Natural killer cell (primary cell): ENCODE data around the gene ETV6. TPM values are rescaled to one million over a fixed set of nuclear protein-coding genes. Genes with fewer than 3 reads are reported as not detected.

ENCODE experiments used
- ATAC-seq, 3 donors: fragments of 150-1000 bp in 2 of 3; fragments of 200-7000 bp in 1 of 3; cut with Tn5 transposase; 1 replicate in 1 of 3; 2 replicates in 2 of 3; pipeline ENCODE4 v1.10.0; 2021; ENCODE audit warnings: mild to moderate bottlenecking in 2 of 3, moderate library complexity in 2 of 3
- DNase-seq, 2 donors: peaks; one replicate each; pipeline versions ENCODE4 v3.0.0 to v3.0.0-alpha.2; 2013 to 2021; ENCODE audit warnings: mixed read lengths in 1 of 2
- H3K27ac ChIP-seq: one replicate; pipeline ENCODE4 v1.5.1; 2013; ENCODE audit warnings: mild to moderate bottlenecking, low read length
- H3K27me3 ChIP-seq: one replicate; pipeline ENCODE4 v1.6.1; 2013; ENCODE audit warnings: low read length; ENCODE audit not compliant: control insufficient read depth, insufficient read depth
- H3K36me3 ChIP-seq: one replicate; pipeline ENCODE4 v1.6.1; 2013; ENCODE audit warnings: low read length; ENCODE audit not compliant: control insufficient read depth, insufficient read depth
- H3K4me1 ChIP-seq: one replicate; pipeline ENCODE4 v1.6.1; 2013; ENCODE audit warnings: low read length; ENCODE audit not compliant: control insufficient read depth, insufficient read depth
- H3K4me3 ChIP-seq: one replicate; pipeline ENCODE4 v1.5.1; 2013; ENCODE audit warnings: low read length
- H3K9me3 ChIP-seq: one replicate; pipeline ENCODE4 v1.6.1; 2013; ENCODE audit warnings: low read length; ENCODE audit not compliant: control insufficient read depth, insufficient read depth
- H3K27ac Mint-ChIP-seq, 2 donors: one replicate each; pipeline ENCODE4 v1.8.0; 2022; ENCODE audit warnings: mild to moderate bottlenecking in 2 of 2, mixed read lengths in 2 of 2, moderate library complexity in 1 of 2
- H3K27me3 Mint-ChIP-seq, 2 donors: one replicate each; pipeline ENCODE4 v1.8.0; 2022; ENCODE audit warnings: low read depth in 2 of 2, mixed read lengths in 2 of 2
- H3K36me3 Mint-ChIP-seq: one replicate; pipeline ENCODE4 v1.8.0; 2022; ENCODE audit warnings: mixed read lengths
- H3K4me1 Mint-ChIP-seq, 2 donors: one replicate each; pipeline ENCODE4 v1.8.0; 2022; ENCODE audit warnings: mixed read lengths in 2 of 2
- H3K4me3 Mint-ChIP-seq: one replicate; pipeline ENCODE4 v1.8.0; 2022; ENCODE audit warnings: mild to moderate bottlenecking, moderate library complexity, mixed read lengths
- H3K9me3 Mint-ChIP-seq, 2 donors: one replicate each; pipeline ENCODE4 v1.8.0; 2022; ENCODE audit warnings: mixed read lengths in 2 of 2
- CTCF ChIP-seq: fragments of 200-600 bp; IDR thresholded peaks from one replicate; pipeline ENCODE4 v1.8.0; 2022; ENCODE audit warnings: antibody characterized with exemption
- WGBS: methylation state at CpG from one replicate; pipeline ENCODE4 v1.1.7; 2013; ENCODE audit warnings: missing lambda C conversion rate; ENCODE audit not compliant: insufficient coverage; 5-methylcytosine and 5-hydroxymethylcytosine counted together
- intact Hi-C: fragments of 100-400 bp; cut with micrococcal nuclease; formaldehyde crosslinking; loops from one replicate; pipeline ENCODE4 v1.14.2; 2022
- total RNA-seq, 4 donors: library from RNA; stranded (reverse); fragments of 120-200 nt in 1 of 4; gene quantifications; one replicate each; pipeline versions ENCODE4 v1.2.3 to v1.2.4, GENCODE V29; 2013 to 2022

ETV6 gene
- total RNA-seq, 3 donors from 2014 or later (not counting 1 experiment from before 2014, with no cell fraction given) = 38.9 to 49.5 (median 40.6) TPM

- no peak for TF ChIP-seq CTCF
- H3K27ac Mint-ChIP-seq = no peak overlapping the region
- Histone ChIP-seq H3K27ac (no peak overlapping the region), H3K4me1 (peaks cover 7% of the 10 kb centered on the region), H3K27me3 (no peaks in the 10 kb centered on the region), H3K4me3 (no peak overlapping the region), H3K36me3 (no peaks in the 10 kb centered on the region), H3K9me3 (no peaks in the 10 kb centered on the region)
- WGBS = 96% methylated on average over 2 of the region's 3 CpGs
- H3K4me3 Mint-ChIP-seq = no peak overlapping the region
- H3K4me1 Mint-ChIP-seq = peaks cover 17 to 25% of the 10 kb centered on the region in 2 donors
- H3K27me3 Mint-ChIP-seq = no peaks in the 10 kb centered on the region
- no peaks in the 10 kb centered on the region for H3K36me3 Mint-ChIP-seq
- no peaks in the 10 kb centered on the region for H3K9me3 Mint-ChIP-seq
- DNase-seq = no peak
- intact Hi-C loops = no loop called here
- no peak for ATAC-seq
Measured at GRCh38 chr12:11776316-11776715, 126.8 kb downstream of the ETV6 start.

- H3K4me3 Mint-ChIP-seq = no peak overlapping the region
- no peak for TF ChIP-seq CTCF
- WGBS = 95% methylated on average over 4 of the region's 4 CpGs
- no peak for DNase-seq
- H3K27ac ChIP-seq = no peak overlapping the region
- H3K27ac Mint-ChIP-seq = no peak overlapping the region
- intact Hi-C loops = no loop called here
- no peaks in the 10 kb centered on the region for H3K27me3 ChIP-seq
- H3K9me3 ChIP-seq = no peaks in the 10 kb centered on the region
- no peaks in the 10 kb centered on the region for H3K27me3 Mint-ChIP-seq
- no peaks in the 10 kb centered on the region for H3K9me3 Mint-ChIP-seq
- peaks cover 7% of the 10 kb centered on the region for H3K4me1 ChIP-seq
- H3K4me1 Mint-ChIP-seq = peaks cover 15 to 26% of the 10 kb centered on the region in 2 donors
- H3K4me3 ChIP-seq = no peak overlapping the region
- H3K36me3 Mint-ChIP-seq = no peaks in the 10 kb centered on the region
- H3K36me3 ChIP-seq = no peaks in the 10 kb centered on the region
- ATAC-seq = no peak
Measured at GRCh38 chr12:11777451-11777850, 128.0 kb downstream of the ETV6 start.

DNA sequence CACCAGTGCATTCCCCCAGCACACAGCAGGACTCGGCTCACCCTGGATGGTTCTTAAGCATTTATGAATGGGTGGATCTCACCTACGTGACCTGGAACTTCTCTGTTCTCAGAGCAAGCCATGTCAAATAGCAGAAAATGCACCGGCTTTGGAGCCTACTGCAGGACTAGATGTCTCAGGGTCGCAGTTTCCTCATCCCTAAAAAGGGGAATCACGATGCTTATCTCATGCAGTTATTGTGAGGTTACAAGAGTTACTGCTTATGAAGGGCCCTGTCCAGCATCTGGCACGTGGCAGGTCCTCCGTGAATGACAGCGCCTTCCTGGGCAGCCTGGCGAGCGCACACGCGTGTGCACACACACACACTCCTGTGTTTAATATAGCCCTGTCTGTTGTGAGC is 128.5 kb downstream of the ETV6 start:
- Histone ChIP-seq H3K27ac (no peak overlapping the region), H3K27me3 (no peaks in the 10 kb centered on the region), H3K4me3 (no peak overlapping the region), H3K4me1 (peaks cover 7% of the 10 kb centered on the region), H3K9me3 (no peaks in the 10 kb centered on the region), H3K36me3 (no peaks in the 10 kb centered on the region)
- H3K9me3 Mint-ChIP-seq = no peaks in the 10 kb centered on the region
- H3K4me1 Mint-ChIP-seq = peaks cover 20 to 31% of the 10 kb centered on the region in 2 donors
- no peak for TF ChIP-seq CTCF
- intact Hi-C loops = no loop called here
- 84% methylated on average over 12 of the region's 12 CpGs for WGBS
- DNase-seq (no peak), ATAC-seq (no peak)
- no peak overlapping the region for H3K27ac Mint-ChIP-seq
- no peaks in the 10 kb centered on the region for H3K36me3 Mint-ChIP-seq
- no peaks in the 10 kb centered on the region for H3K27me3 Mint-ChIP-seq
- no peak overlapping the region for H3K4me3 Mint-ChIP-seq
